Adipose tissue (tissue), 3 donors: ENCODE measurements around the gene RAB29. TPM values are rescaled to one million over a fixed set of nuclear protein-coding genes. Genes with fewer than 3 reads are reported as not detected.
A peak's percentile ranks its signal among the peaks of the same experiment; 100 is the strongest.

Experiments
- H3K27ac ChIP-seq: one replicate; pipeline ENCODE4 v1.5.1; 2013; ENCODE audit warnings: low read depth, low read length
- WGBS, 3 donors: extraction: QIAGEN DNeasy Blood & Tissue Kit; methylation state at CpG; one replicate each; pipeline ENCODE4 v1.1.7; 2013; 5-methylcytosine and 5-hydroxymethylcytosine counted together
- polyA plus RNA-seq, 3 donors: library from polyadenylated mRNA; stranded (reverse); fragments of 200-250 nt; gene quantifications; one replicate each; pipeline ENCODE4 v1.2.3, GENCODE V29; 2013
- donor health status: healthy with polysubstance abuse.
- donor health status: Bipolar disorder and iron deficiency.
- donor health status: healthy.

Gene RAB29
- polyA plus RNA-seq, 3 donors, result 7.1 to 19.3 (median 17.4) TPM

DNA sequence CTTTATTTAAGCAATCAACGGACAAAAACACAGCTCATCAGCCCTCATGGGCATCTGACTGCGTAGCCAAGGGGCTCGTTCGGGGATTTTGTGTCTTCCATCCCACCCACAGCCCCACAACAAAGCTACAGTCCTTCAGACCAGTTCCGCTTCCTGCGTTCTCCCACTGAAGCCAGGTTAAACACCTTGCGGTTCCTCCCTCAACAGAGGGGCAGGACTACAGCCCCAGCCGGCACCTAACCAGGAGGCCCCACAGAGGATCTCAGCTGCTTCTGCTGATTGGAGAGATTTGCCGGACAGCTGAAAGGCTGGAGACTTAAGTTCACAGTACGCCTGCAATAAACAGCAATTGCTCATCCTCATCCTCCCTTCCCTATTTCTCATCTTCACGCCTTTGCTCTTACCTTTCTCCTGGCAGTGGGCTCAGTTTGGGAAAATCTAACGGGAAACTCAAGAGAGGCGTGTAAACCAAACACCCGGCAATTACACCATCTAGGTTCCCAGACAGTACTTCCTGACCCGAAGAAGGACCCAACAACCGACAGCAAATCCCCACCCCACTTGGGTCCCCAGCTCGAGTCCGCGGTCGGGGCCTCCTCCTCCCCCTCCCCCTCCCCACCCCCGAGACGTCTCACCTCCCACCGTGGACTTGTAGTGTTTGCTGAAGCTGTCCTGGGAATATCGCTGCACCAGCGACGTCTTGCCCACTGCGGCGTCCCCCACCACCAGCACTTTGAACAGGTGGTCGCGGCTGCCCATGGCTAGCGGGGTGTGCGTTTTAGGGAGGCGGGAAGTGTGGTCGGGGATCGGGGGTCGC, 876 bp downstream of the RAB29 start:
- WGBS, 3 donors, result 15 to 18% (median 15%) methylated on average over 35 to 36 of the region's 36 CpGs
- no peak overlapping the region for H3K27ac ChIP-seq

DNA sequence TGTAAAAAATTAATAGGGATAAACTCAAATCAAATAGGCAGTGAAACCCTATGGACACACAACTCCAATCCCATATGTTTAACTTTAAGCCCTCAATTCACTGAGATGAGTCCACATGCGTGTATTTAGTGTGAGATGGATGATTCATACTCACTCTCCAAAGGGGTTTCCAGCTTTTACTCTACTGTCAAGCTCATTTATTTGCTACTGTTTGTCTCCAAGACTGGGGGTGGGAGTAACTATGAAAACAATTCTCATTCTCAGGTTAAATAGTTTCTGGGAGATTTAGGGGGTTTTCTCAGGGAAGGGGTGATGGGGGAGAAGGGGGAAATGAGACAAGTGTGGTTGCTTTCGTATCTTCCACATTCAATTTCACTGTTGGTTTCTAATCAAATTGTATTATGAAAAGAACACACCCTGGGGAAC, 2.7 kb downstream of the RAB29 start:
- WGBS, 3 donors, result 86 to 91% (median 87%) methylated on average over 2 of the region's 2 CpGs
- no peak overlapping the region for H3K27ac ChIP-seq

DNA sequence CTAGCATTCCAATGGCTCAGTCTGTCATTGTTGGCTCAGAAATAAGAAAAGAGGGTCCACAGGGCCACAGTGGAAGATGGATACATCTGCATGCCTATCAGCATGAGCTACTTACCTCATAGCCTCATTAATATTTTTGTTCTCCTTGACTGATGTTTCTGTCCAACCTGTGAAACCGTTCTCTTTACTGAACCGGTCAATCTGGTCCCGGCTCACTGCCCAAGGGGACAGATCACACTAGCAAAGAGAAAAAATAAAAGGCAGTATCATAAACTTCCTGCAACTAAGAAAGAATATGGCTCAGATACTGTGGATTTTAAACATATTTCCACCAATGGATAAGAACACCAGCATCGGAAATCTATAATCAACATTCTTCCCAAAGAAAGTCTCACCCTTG, 4.7 kb downstream of the RAB29 start:
- H3K27ac ChIP-seq, result no peak overlapping the region
- WGBS, 3 donors, result 83 to 94% (median 92%) methylated on average over 4 of the region's 4 CpGs

GRCh38 chr1:205769641-205770365, 5.5 kb downstream of the RAB29 start:
- H3K27ac ChIP-seq, result no peak overlapping the region
- 76 to 86% (median 81%) methylated on average over 8 of the region's 8 CpGs for WGBS, 3 donors

GRCh38 chr1:205767248-205767647, 8.0 kb downstream of the RAB29 start:
- no peak overlapping the region for H3K27ac ChIP-seq
- WGBS, 3 donors, result 72 to 87% (median 84%) methylated on average over 3 of the region's 3 CpGs

DNA sequence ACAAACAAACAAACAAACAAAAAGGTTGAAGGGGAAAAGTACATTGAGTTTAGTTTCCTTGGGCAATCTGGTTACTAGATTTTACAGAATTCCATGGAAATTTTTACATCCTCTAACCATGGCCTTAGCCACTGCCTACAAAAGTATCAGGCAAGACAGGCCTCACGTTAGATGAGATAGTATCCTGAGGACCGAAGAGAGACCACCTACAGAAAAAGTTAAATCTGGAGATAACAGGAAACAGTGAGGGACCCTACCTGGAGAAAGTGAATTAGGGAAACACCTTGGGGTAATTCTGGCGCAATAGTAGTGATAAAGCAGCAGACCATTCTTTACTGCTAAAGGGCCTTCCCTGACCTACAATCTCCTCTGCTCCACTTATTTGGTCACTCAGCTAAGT, 8.7 kb downstream of the RAB29 start:
- no peak overlapping the region for H3K27ac ChIP-seq
- WGBS, 3 donors, result 51 to 93% (median 91%) methylated on average over 3 of the region's 3 CpGs

- whole genome bisulfite sequencing, 3 donors, result 66 to 74% (median 70%) methylated on average over 5 of the region's 5 CpGs
- no peak overlapping the region for H3K27ac ChIP-seq
Measured at GRCh38 chr1:205766038-205766437, 9.2 kb downstream of the RAB29 start.

GRCh38 chr1:205764578-205764977, 10.7 kb downstream of the RAB29 start:
- WGBS, 3 donors, result 94 to 99% (median 95%) methylated on average over 2 of the region's 2 CpGs
- H3K27ac ChIP-seq, result no peak overlapping the region

DNA sequence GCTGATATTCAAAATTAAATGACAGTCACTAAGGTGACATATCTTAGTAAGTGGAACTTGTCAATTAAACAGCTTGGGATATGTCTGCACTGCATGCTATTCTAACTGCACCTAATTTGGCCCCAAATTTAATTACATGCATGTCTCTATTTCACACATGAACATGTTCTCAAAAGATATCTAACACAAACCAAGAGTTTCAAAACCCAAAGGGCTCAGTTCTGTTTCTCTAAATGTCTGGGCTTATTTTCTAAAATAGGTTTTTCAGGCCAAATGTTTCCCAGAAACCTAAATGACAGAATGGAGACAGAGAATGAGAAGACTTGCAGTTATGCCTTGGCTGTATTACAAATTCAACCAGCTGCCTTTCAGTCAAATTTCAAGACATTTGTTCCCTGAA, 11.3 kb downstream of the RAB29 start:
- H3K27ac ChIP-seq, result no peak overlapping the region

DNA sequence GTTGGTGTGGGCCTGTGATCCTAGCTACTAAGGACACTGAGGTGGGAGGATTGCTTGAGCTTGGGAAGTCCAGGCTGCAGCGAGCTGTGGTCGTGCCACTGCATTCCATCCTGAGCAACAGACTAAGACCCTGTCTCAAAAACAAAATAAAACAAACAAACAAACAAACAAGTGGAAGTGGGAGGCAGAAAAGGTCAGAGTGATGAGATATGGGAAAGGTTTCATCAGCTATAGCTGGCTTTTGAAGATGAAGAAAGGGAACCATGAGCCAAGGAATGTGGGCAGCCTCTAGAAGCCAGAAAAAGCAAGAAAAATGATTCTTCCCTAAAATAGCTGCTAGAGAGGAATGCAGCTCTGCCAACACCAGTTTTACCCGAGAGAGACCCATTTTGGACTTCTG, 14.7 kb downstream of the RAB29 start:
- no peak overlapping the region for H3K27ac ChIP-seq
- WGBS, 3 donors, result 81 to 90% (median 84%) methylated on average over 3 of the region's 3 CpGs

DNA sequence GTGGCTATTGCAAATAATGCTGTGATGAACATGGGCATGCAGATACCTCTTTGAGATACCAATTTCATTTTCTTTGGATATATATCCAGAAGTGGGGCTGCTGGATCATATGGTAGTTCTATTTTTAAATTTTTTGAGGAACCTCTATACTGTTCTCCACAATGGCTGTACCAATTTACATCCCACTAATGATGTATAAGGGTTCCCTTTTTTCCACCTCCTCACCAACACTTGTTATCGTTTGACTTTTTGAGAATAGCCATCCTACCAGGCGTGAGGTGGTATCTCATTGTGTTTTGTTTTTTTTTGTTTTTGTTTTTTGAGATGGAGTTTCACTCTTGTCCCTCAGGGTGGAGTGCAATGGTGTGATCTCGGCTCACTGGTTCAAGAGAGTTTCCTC, 18.7 kb downstream of the RAB29 start:
- 93 to 97% (median 94%) methylated on average over 3 of the region's 3 CpGs for WGBS, 3 donors
- H3K27ac ChIP-seq, result no peak overlapping the region

DNA sequence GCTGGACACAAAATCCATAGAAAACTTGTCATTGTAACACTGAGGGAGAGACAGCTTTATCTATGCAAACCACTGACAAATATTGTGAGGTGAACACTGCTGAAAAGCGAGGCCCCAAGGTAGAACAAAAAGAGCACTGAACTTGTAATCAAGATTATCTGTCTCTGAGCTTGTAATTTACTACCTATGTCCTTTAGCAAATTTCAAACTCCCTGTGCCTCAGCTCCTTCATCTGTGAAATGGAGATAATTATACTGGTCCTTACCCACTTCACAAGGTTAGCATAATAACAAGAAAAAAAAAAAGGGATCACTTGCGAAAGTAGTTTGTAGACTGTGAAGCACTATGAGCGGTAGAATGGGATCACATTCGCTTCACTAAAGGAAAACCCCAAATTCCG, 20.4 kb downstream of the RAB29 start:
- 72 to 83% (median 83%) methylated on average over 5 of the region's 5 CpGs for WGBS, 3 donors
- H3K27ac ChIP-seq, result no peak overlapping the region

GRCh38 chr1:205751036-205751651, 24.1 kb downstream of the RAB29 start:
- WGBS, 3 donors, result 72 to 80% (median 78%) methylated on average over 13 of the region's 13 CpGs
- H3K27ac ChIP-seq, result no peak overlapping the region

DNA sequence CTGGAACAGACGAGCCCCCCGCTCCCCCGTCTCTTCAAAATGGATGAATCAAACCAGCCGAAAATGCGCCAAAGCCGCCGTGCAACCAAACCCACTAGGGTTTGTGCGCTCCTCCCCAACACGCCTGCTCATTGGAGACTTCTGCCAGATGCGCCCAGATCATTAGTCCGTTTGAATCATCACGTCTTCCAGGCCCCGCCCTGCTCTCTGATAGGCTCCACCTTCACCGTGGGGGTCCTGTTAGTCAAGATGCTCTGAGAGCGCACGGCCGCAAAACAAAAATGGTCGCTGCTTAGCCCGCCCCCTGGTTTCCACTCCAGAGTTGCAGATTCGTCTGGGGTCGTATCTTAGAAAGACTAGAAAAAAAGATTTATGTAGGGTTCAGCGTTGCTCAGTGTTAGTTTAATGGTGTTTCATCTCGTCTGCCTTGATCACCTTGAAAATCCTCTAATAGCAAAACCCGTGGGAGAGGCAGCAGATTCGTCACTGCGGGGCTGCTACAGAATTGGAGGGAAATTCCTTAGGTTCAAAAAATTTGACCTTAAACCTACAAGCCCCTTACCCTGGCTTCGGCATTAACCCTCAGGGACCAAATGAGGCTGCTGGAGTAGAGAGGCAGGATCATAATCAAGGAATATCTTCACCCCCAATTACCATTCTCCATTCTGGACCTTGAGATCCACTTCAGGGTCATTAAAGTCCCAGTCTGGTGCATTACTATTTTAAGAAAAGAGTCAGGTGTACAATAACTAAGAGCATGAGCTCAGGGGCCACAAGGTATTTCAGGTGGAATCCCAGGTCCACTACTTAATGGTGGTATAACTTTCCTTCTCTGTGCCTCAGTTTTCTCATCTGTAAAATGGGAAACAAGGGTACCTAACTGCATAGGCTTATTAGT, 24.9 kb downstream of the RAB29 start, which contains the start of gene NUCKS1:
Gene NUCKS1 (minus strand): TSS at position 45 of the 898 bp plus-strand sequence. CDS start 209 bp downstream, outside the sequence.
- WGBS, 3 donors, result 0 to 1% (median 0%) methylated on average over 27 of the region's 27 CpGs
- peak within 1 kb of the TSS; percentile 70 for H3K27ac ChIP-seq

- H3K27ac ChIP-seq, result peak overlapping the region; percentile 70
- 1 to 2% (median 1%) methylated on average over 40 to 75 of the region's 81 CpGs for WGBS, 3 donors
Measured at GRCh38 chr1:205749234-205750137, 25.8 kb downstream of the RAB29 start.

DNA sequence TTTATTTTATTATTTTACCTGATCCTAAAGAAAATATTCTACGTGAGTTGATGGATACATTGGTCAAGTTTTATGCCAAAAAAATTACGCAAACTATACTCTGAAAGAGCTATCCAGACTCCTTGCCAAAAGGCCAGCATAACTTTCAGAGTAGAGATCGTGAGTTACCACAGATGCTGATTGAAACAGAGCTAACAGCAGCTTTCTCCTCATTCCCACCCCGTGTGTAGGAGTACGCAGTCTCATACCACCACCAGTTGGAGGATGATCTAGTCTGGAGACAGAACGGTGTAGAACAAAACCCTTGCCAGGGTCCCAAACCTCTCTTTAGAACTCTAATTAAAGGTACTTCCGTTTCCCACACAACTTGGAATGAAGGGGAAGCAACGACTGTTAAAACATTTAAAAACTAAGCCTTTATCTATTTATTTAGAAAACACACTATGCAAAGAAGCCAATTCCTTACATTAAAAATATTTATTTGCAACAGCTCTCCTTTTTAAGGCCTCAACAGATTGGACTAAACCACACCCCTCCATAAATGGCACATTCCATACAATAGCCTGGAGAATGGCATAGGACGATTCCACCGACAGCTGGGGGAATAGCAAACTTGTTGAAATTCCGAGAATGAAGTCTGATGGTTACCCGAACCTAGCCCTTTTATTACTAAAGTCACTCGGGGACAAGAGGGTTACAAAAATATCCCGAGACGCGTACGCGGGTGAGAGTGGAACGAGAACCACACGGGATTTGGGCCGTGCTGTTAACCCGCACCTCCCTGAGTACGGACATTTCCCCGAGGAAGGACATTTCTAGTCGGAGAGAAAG, 26.7 kb downstream of the RAB29 start:
- WGBS, 3 donors, result 1 to 2% (median 1%) methylated on average over 25 of the region's 25 CpGs
- H3K27ac ChIP-seq, result peak overlapping the region; percentile 70
